GM12878 (cell line): ENCODE measurements around the gene PLXNC1. TPM values are rescaled to one million over a fixed set of nuclear protein-coding genes. Genes with fewer than 3 reads are reported as not detected.

Experiments used
- ATAC-seq: fragments of 200-7000 bp; cut with Tn5 transposase; 3 replicates; pipeline ENCODE4 v1.9.1; 2020; ENCODE audit warnings: mild to moderate bottlenecking, moderate library complexity
- BruUV-seq: library from RNA; stranded (reverse); fragments of 400-500 nt; replicated peaks from 2 replicates; lab custom pipeline; 2021; lab: Mats Ljungman, UMichigan
- CTCF ChIA-PET: fragments of 300-600 bp; sonication (Branson Sonifier 250); formaldehyde crosslinking; extraction: SDS; loops from one replicate; lab custom pipeline; 2021; ENCODE audit warnings: inconsistent platforms; lab: Yijun Ruan, JAX
- POLR2A ChIA-PET: fragments of 350-600 bp; formaldehyde crosslinking; extraction: SDS; loops from one replicate; lab custom pipeline; 2021; ENCODE audit warnings: inconsistent platforms; lab: Charles Lee
- RAD21 ChIA-PET: fragments of 300-600 bp; sonication (Branson Sonifier 250); formaldehyde crosslinking; loops from one replicate; lab custom pipeline; 2023; ENCODE audit warnings: antibody characterized with exemption; ENCODE audit not compliant: unreplicated experiment; lab: Charles Lee
- SMC1A ChIA-PET: fragments of 300-600 bp; sonication (Branson Sonifier 250); formaldehyde crosslinking; loops from one replicate; lab custom pipeline; 2023; ENCODE audit not compliant: unreplicated experiment, uncharacterized antibody; lab: Charles Lee
- DNase-seq: peaks from one replicate; pipeline ENCODE4 v3.0.0-alpha.2; 2011; ENCODE audit warnings: low read depth, low spot score
- FAIRE-seq: peaks from 3 replicates; lab custom pipeline; 2011; peaks lifted over from hg19 to GRCh38; lab: Jason Lieb, UNC
- H2AFZ ChIP-seq: 2 replicates; pipeline ENCODE4 v1.6.0; 2011; ENCODE audit warnings: low read depth, low read length, control low read depth; ENCODE audit not compliant: control insufficient read depth
- H3K27ac ChIP-seq: 2 replicates; pipeline ENCODE4 v1.5.1; 2011; ENCODE audit warnings: control low read depth; ENCODE audit not compliant: control insufficient read depth, insufficient read depth
- H3K27me3 ChIP-seq, 2 experiments: replicated peaks in 1 of 2; 2 replicates each; pipeline versions ENCODE4 v1.6.0 to v1.6.1; 2011; ENCODE audit warnings: low read length in 1 of 2; ENCODE audit not compliant: control insufficient read depth in 2 of 2, insufficient read depth in 2 of 2
- H3K36me3 ChIP-seq, 2 experiments: 2 replicates each; pipeline ENCODE4 v1.5.1; 2011; ENCODE audit warnings: low read length in 1 of 2; ENCODE audit not compliant: control insufficient read depth in 2 of 2, insufficient read depth in 2 of 2
- H3K4me1 ChIP-seq: 2 replicates; pipeline ENCODE4 v1.6.1; 2011; ENCODE audit warnings: mild to moderate bottlenecking, low read length, moderate library complexity, mixed read lengths; ENCODE audit not compliant: control insufficient read depth, insufficient read depth
- H3K4me2 ChIP-seq: 2 replicates; pipeline ENCODE4 v1.6.0; 2011; ENCODE audit warnings: control low read depth; ENCODE audit not compliant: control insufficient read depth, insufficient read depth
- H3K4me3 ChIP-seq: fragments of 200-600 bp; sonication (generic); 2 replicates; pipeline ENCODE4 v1.5.1; 2016
- H3K79me2 ChIP-seq: 2 replicates; pipeline ENCODE4 v1.6.0; 2011; ENCODE audit warnings: low read length; ENCODE audit not compliant: control insufficient read depth, insufficient read depth
- H3K9ac ChIP-seq: 2 replicates; pipeline ENCODE4 v1.8.0; 2011; ENCODE audit warnings: low read length, control low read depth, mixed read lengths; ENCODE audit not compliant: control insufficient read depth, insufficient read depth
- H3K9me3 ChIP-seq: replicated peaks from 3 replicates; pipeline ENCODE4 v1.5.1; 2011; ENCODE audit warnings: mild to moderate bottlenecking, low read length; ENCODE audit not compliant: control insufficient read depth, insufficient read depth
- H4K20me1 ChIP-seq: 2 replicates; pipeline ENCODE4 v1.6.0; 2011; ENCODE audit not compliant: control insufficient read depth, insufficient read depth
- ATF2 ChIP-seq: IDR thresholded peaks from 2 replicates; pipeline ENCODE4 v1.6.1; 2012; ENCODE audit warnings: low read length, inconsistent platforms
- BMI1 ChIP-seq: fragments of 450-650 bp; IDR thresholded peaks from 2 replicates; pipeline ENCODE4 v1.6.1; 2016; ENCODE audit warnings: mild to moderate bottlenecking, moderate library complexity, borderline replicate concordance
- CHD1 ChIP-seq: IDR thresholded peaks from 2 replicates; pipeline ENCODE4 v1.6.1; 2012; ENCODE audit warnings: low read depth, low read length, improper control_type of control experiment
- SUPT20H ChIP-seq: IDR thresholded peaks from 2 replicates; pipeline ENCODE4 v1.6.1; 2011; ENCODE audit warnings: low read depth, mild to moderate bottlenecking, low read length, moderate library complexity, borderline replicate concordance; ENCODE audit not compliant: control insufficient read depth
- ZNF217 ChIP-seq: fragments of 450-650 bp; IDR thresholded peaks from 2 replicates; pipeline ENCODE4 v1.6.1; 2017; ENCODE audit warnings: antibody characterized with exemption, mild to moderate bottlenecking
- WGBS: methylation state at CpG from one replicate; pipeline ENCODE4 v1.1.6; 2016; ENCODE audit warnings: low lambda C conversion rate; ENCODE audit not compliant: insufficient replicate concordance, insufficient coverage; ENCODE audit errors: missing lambda C conversion rate; 5-methylcytosine and 5-hydroxymethylcytosine counted together
- in situ Hi-C: fragments of 300-500 bp; cut with MboI; formaldehyde crosslinking; loops from 9 replicates; pipeline ENCODE4 v1.14.3; 2018; ENCODE audit warnings: mixed read lengths
- intact Hi-C: fragments of 100-400 bp; cut with micrococcal nuclease; formaldehyde crosslinking; loops from one replicate; pipeline ENCODE4 v1.14.2; 2022; ENCODE audit not compliant: unreplicated experiment
- polyA plus RNA-seq, 11 experiments: library from polyadenylated mRNA; depleted of rRNA in 4 of 11; unstranded in 6 of 11; stranded (reverse) in 5 of 11; fragments of >200 nt; fragmentation: Nextera tagmentation in 4 of 11; fragmentation: Illumina TruSeq in 1 of 11; extraction: Ambion mirVana in 4 of 11; extraction: Trizol in 1 of 11; gene quantifications; 1 replicate in 1 of 11; 2 replicates in 10 of 11; pipeline versions ENCODE4 v1.2.1 to v1.2.3, GENCODE V29; 2011 to 2016; ENCODE audit warnings: inconsistent platforms in 2 of 11, missing spikeins in 2 of 11, low read depth in 1 of 11
- total RNA-seq, 4 experiments: library from RNA; depleted of rRNA in 3 of 4; stranded (reverse); fragments of >200 nt in 3 of 4; fragmentation: Illumina TruSeq in 1 of 4; extraction: Trizol in 1 of 4; gene quantifications; 2 replicates each; pipeline versions ENCODE4 v1.2.1 to v1.2.3, GENCODE V29; 2013 to 2021

Gene PLXNC1
- total and polyA plus RNA-seq, 10 of the 15 experiments (the other 5 are each of a cell fraction or from before 2014, with no cell fraction given) = 5.2 to 41.2 (median 24.6) TPM

- BruUV-seq = no TSS peak
- Histone ChIP-seq H3K4me3 (no peak overlapping the region), H2AFZ (no peak overlapping the region), H3K27me3 (no peaks in the 10 kb centered on the region), H3K27ac (no peak overlapping the region; the same call in 1 of the 2 replicates), H3K4me2 (no peak overlapping the region), H4K20me1 (no peaks in the 10 kb centered on the region), H3K9ac (no peak overlapping the region), H3K4me1 (peaks cover 46% of the 10 kb centered on the region), H3K36me3 (peaks cover under 1 to 25% of the 10 kb centered on the region in 2 experiments), H3K9me3 (no peaks in the 10 kb centered on the region; the same call in 2 of the 3 replicates), H3K79me2 (no peaks in the 10 kb centered on the region)
- intact Hi-C loops (loop anchor here (2.0 kb wide), 1 partner anchor 83 kb away; no protein-coding TSS in a partner anchor), in situ Hi-C loops (no loop called here)
- WGBS = 98% methylated on average over 5 of the region's 5 CpGs
- ATAC-seq (no peak), FAIRE-seq (no peak), DNase-seq (no peak)
- ChIA-PET RAD21 (interaction anchor here (0.7 to 2.1 kb wide), 6 partner anchors 9 to 75 kb away, joined by 3 to 6 read pairs (median 4); no protein-coding TSS in a partner anchor), SMC1A (interaction anchor here (0.8 to 8.2 kb wide), 9 partner anchors 13 to 53 kb away, joined by 3 to 85 read pairs (median 4); no protein-coding TSS in a partner anchor), POLR2A (interaction anchor here (1.0 to 2.4 kb wide), 5 partner anchors 13 to 74 kb away, joined by 3 to 9 read pairs (median 4); no protein-coding TSS in a partner anchor), CTCF (interaction anchor here (0.7 to 2.2 kb wide), 5 partner anchors 11 to 44 kb away, joined by 3 to 6 read pairs (median 3); no protein-coding TSS in a partner anchor)
- 0 out of 2 replicates have a peak, but pooled peaks have one; percentile 53 for TF ChIP-seq BMI1
- TF ChIP-seq CHD1 = no peak
- TF ChIP-seq ATF2 = no peak
- TF ChIP-seq ZNF217 = no peak
- no peak for TF ChIP-seq SUPT20H
Measured at GRCh38 chr12:94225947-94226630, 77.7 kb downstream of the PLXNC1 start.
